Measurements from ENCODE around the gene TSTD2.

GRCh38 chr9:97602430-97602829, 30.7 kb downstream of the TSTD2 start:
- TF ChIP-seq ZNF274 (IDR thresholded peaks at IDR 0.05; ENCODE audit: low read depth, low read length) (no peak), YY1 (IDR thresholded peaks at IDR 0.05; ENCODE audit: insufficient read depth, insufficient read length) (no peak)

Data from NT2/D1 (cell line).